GM23248 (cell line): ENCODE measurements around the gene MITF.

Experiments used
- EZH2 ChIP-seq: fragments of 200-600 bp; sonication (generic); IDR thresholded peaks from 2 replicates; pipeline ENCODE4 v1.6.1; 2018; ENCODE audit warnings: antibody characterized with exemption, mild to moderate bottlenecking; ENCODE audit not compliant: insufficient read depth, poor library complexity, severe bottlenecking
- EZH2phosphoT487 ChIP-seq: fragments of 200-600 bp; sonication (generic); IDR thresholded peaks from 2 replicates; pipeline ENCODE4 v1.6.1; 2018; ENCODE audit warnings: antibody characterized with exemption, moderate library complexity, mild to moderate bottlenecking, low read depth; ENCODE audit not compliant: insufficient read depth

DNA sequence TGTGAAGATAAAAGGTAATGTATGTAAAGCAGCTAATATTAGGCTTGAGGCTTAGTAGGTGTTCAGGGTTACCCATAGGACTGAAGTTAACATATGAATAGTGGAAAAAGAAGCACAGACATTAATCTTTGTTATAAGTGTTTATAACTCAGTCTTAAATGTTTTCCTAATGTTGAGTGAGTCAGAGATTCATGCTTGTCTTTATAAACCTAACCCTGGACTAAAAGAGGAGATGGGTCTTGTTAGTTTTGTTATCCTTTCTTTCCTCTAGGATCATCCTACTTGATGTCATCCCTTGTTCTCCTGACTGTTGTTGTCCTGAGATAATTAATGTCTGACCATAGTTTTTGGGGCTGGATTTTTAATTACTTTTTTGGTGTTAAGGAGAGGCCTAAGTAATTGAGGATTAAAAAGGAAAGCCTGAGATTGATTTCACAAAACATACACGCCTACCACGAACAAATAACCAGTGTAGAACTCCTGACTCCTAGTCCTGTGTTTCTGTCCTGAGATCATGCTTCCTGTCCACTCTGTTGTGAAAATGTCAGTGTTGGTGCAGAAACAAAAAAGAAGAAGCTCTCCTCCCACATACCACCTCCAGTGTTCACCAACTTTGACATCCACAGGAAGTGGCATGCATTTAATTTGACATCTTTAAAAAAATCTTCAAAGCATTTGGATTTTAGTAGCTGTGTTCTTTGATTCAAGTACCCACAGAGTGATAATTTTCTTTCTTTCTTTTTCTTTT is 8.4 kb downstream of the MITF start:
- TF ChIP-seq EZH2 (no peak), EZH2phosphoT487 (no peak)
